Ectodermal cell (in vitro differentiated cells): Measurements from ENCODE around the gene KDM4C.

ENCODE experiments used
- H3K27ac ChIP-seq: 2 replicates; pipeline ENCODE4 v1.7.0; 2013; ENCODE audit warnings: mild to moderate bottlenecking, low read depth, low read length; ENCODE audit not compliant: insufficient read depth, poor library complexity, severe bottlenecking
- H3K27me3 ChIP-seq: 2 replicates; pipeline ENCODE4 v1.7.0; 2013; ENCODE audit warnings: mild to moderate bottlenecking, low read length; ENCODE audit not compliant: insufficient read depth, control insufficient read depth, poor library complexity, severe bottlenecking
- H3K36me3 ChIP-seq: one replicate; pipeline ENCODE4 v1.7.0; 2013; ENCODE audit warnings: low read length; ENCODE audit not compliant: control insufficient read depth, insufficient read depth
- H3K4me1 ChIP-seq: one replicate; pipeline ENCODE4 v1.7.0; 2013; ENCODE audit warnings: low read length; ENCODE audit not compliant: control insufficient read depth, insufficient read depth
- H3K4me3 ChIP-seq: 2 replicates; pipeline ENCODE4 v1.7.0; 2013; ENCODE audit warnings: low read depth, low read length, control low read depth; ENCODE audit not compliant: insufficient read depth
- H3K9me3 ChIP-seq: 2 replicates; pipeline ENCODE4 v1.7.0; 2013; ENCODE audit warnings: mild to moderate bottlenecking, low read length, moderate library complexity; ENCODE audit not compliant: control insufficient read depth
- WGBS, 2 experiments: methylation state at CpG; one replicate each; pipeline ENCODE4 v1.1.7; 2013; ENCODE audit warnings: missing lambda C conversion rate in 2 of 2; 5-methylcytosine and 5-hydroxymethylcytosine counted together

KDM4C gene

DNA sequence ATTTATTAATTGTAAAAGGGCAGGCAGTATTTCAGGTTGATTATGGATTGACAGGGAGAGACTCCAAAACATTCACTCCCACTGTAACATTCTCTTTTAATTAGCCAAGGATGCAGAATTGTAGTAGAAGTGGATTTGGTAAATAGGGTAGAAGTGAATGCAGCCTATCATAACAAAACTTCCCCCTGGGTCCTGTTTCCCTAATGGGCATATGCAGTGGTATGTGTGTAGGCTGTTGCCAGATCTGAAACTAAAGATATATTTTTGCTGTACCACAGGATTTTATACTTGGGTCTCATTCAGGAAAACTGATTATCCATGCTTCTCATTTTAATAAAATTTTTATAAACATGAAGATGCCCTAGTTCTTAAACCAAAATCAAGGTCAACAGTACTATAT is 351.2 kb downstream of the KDM4C start:
- no peak overlapping the region for H3K4me3 ChIP-seq
- H3K27me3 ChIP-seq, result no peaks in the 10 kb centered on the region
- H3K27ac ChIP-seq, result no peak overlapping the region
- H3K36me3 ChIP-seq, result no peaks in the 10 kb centered on the region
- H3K9me3 ChIP-seq, result no peaks in the 10 kb centered on the region
- H3K4me1 ChIP-seq, result no peaks in the 10 kb centered on the region

GRCh38 chr9:7111413-7111812 is 353.6 kb downstream of the KDM4C start:
- H3K4me1 ChIP-seq, result no peaks in the 10 kb centered on the region
- H3K27me3 ChIP-seq, result no peaks in the 10 kb centered on the region
- no peaks in the 10 kb centered on the region for H3K36me3 ChIP-seq
- H3K27ac ChIP-seq, result no peak overlapping the region
- no peaks in the 10 kb centered on the region for H3K9me3 ChIP-seq
- 97 to 98% methylated on average over 2 of the region's 3 CpGs for WGBS, 2 experiments
- no peak overlapping the region for H3K4me3 ChIP-seq

- 95 to 100% methylated on average over 1 of the region's 1 CpG for WGBS, 2 experiments
- Histone ChIP-seq H3K9me3 (no peaks in the 10 kb centered on the region), H3K36me3 (no peaks in the 10 kb centered on the region), H3K27ac (no peak overlapping the region), H3K4me1 (no peaks in the 10 kb centered on the region), H3K4me3 (no peak overlapping the region), H3K27me3 (no peaks in the 10 kb centered on the region)
Measured at GRCh38 chr9:7115606-7116005, 357.8 kb downstream of the KDM4C start.

GRCh38 chr9:7117676-7118561 is 360.1 kb downstream of the KDM4C start:
- WGBS, 2 experiments, result 90 to 93% methylated on average over 5 of the region's 6 CpGs
- H3K36me3 ChIP-seq, result no peaks in the 10 kb centered on the region
- no peaks in the 10 kb centered on the region for H3K9me3 ChIP-seq
- no peak overlapping the region for H3K4me3 ChIP-seq
- H3K27ac ChIP-seq, result no peak overlapping the region
- no peaks in the 10 kb centered on the region for H3K27me3 ChIP-seq
- H3K4me1 ChIP-seq, result no peaks in the 10 kb centered on the region

DNA sequence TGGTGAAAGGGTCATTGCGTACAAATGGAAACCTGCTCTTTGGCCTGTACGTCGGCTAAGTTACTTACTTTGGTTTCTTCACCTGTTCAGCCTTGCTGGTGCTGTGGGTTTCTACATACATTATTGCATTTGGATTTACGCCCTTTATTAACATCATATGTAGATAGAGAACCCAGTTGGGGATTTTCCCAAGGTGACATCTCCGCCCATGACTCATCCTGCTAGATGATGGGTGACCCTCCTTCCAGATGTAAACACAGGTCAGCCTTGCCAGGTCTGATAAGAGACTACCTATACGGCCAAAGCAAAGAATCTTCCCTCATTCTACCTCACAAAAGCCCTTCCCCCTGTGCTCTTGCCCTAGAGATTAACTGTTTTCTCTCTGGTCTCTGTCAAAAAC is 360.9 kb downstream of the KDM4C start:
- WGBS, 2 experiments, result 91 to 93% methylated on average over 6 of the region's 6 CpGs
- H3K9me3 ChIP-seq, result no peaks in the 10 kb centered on the region
- no peak overlapping the region for H3K4me3 ChIP-seq
- H3K4me1 ChIP-seq, result no peaks in the 10 kb centered on the region
- H3K27me3 ChIP-seq, result no peaks in the 10 kb centered on the region
- no peaks in the 10 kb centered on the region for H3K36me3 ChIP-seq
- H3K27ac ChIP-seq, result no peak overlapping the region

DNA sequence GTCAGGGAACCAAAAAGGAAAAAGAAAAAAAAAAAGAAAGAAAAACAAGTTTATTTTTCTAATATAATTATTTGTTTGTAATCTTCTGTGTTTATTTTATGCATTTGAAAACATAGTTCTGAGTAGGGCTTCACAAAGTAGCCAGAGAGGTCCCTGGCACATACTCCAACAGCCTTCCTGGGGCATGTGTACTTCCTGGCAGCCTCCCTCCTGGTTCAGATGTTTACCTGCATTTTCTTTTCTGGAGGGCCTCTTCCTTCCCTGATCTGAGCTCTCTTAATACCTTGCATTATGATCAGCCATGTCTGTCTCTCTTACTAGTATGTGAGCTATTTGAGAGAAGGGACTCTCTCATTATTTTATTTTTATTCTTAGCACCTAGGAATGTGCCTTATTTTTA is 361.8 kb downstream of the KDM4C start:
- no peaks in the 10 kb centered on the region for H3K4me1 ChIP-seq
- H3K9me3 ChIP-seq, result no peaks in the 10 kb centered on the region
- no peak overlapping the region for H3K27ac ChIP-seq
- H3K36me3 ChIP-seq, result no peaks in the 10 kb centered on the region
- H3K27me3 ChIP-seq, result no peaks in the 10 kb centered on the region
- no peak overlapping the region for H3K4me3 ChIP-seq

- WGBS, 2 experiments, result 97 to 98% methylated on average over 2 of the region's 2 CpGs
- H3K27ac ChIP-seq, result no peak overlapping the region
- no peaks in the 10 kb centered on the region for H3K4me1 ChIP-seq
- no peaks in the 10 kb centered on the region for H3K9me3 ChIP-seq
- no peaks in the 10 kb centered on the region for H3K36me3 ChIP-seq
- no peaks in the 10 kb centered on the region for H3K27me3 ChIP-seq
- no peak overlapping the region for H3K4me3 ChIP-seq
Measured at GRCh38 chr9:7121055-7121454, 363.3 kb downstream of the KDM4C start.

- H3K4me1 ChIP-seq, result no peaks in the 10 kb centered on the region
- WGBS, 2 experiments, result 94 to 100% methylated on average over 1 of the region's 1 CpG
- H3K27me3 ChIP-seq, result no peaks in the 10 kb centered on the region
- H3K9me3 ChIP-seq, result no peaks in the 10 kb centered on the region
- H3K27ac ChIP-seq, result no peak overlapping the region
- no peaks in the 10 kb centered on the region for H3K36me3 ChIP-seq
- H3K4me3 ChIP-seq, result no peak overlapping the region
Measured at GRCh38 chr9:7121664-7122063, 363.9 kb downstream of the KDM4C start.

DNA sequence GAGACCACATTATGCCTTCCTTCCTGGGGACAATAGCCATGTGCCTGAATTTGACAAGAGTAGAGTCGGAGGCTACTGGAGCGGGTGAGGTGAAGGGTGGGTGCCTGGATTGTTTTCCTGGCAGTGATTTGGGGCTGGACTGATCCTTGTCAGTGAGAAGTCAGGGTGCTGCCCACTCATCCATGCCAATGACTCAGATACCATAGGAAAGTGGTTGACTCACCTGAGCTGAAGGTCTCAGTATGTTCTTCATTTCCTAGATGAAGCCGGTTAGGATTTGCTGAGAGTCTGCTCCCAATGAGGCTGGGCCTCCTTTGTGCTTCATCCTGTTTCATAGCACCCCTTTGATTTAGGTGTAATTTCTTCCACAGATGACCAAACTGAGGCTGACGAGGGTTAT is 366.0 kb downstream of the KDM4C start:
- Histone ChIP-seq H3K36me3 (no peaks in the 10 kb centered on the region), H3K4me3 (no peak overlapping the region), H3K27me3 (no peaks in the 10 kb centered on the region), H3K4me1 (no peaks in the 10 kb centered on the region), H3K27ac (no peak overlapping the region), H3K9me3 (no peaks in the 10 kb centered on the region)
- WGBS, 2 experiments, result 91 to 94% methylated on average over 4 of the region's 4 CpGs

DNA sequence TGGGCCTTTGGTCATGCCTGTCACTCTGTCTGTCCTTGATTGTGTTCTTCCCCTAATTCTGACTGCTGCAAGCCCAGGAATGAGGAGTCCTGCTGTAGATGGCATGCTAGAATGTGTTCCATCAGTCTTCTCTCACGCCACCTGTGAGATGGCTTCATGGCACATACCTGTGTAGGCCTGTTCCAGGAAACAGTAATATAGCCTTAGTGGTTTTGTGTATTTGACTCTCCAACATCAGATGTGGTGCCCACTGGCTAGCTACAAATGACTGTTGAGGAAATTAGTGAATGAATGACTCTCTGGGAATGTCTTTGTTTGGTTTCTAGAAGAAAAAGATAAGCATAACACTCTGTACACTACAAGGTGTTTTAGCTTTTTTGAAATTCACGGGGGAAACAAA is 367.5 kb downstream of the KDM4C start:
- H3K4me1 ChIP-seq, result no peaks in the 10 kb centered on the region
- H3K36me3 ChIP-seq, result no peaks in the 10 kb centered on the region
- H3K27me3 ChIP-seq, result no peaks in the 10 kb centered on the region
- no peak overlapping the region for H3K27ac ChIP-seq
- no peak overlapping the region for H3K4me3 ChIP-seq
- 96 to 98% methylated on average over 2 of the region's 2 CpGs for WGBS, 2 experiments
- H3K9me3 ChIP-seq, result no peaks in the 10 kb centered on the region
